NCI-H1417 treated with DMSO at 0.1 percent for 48 hours (cell line): Measurements from ENCODE around the gene POLR2E.

Experiments used
- DNase-seq: peaks from one replicate; lab custom pipeline; 2025; lab: John Stamatoyannopoulos, UW

The POLR2E gene

GRCh38 chr19:1079566-1080111 is 15.5 kb downstream of the POLR2E start:
- DNase-seq = no peak

- DNase-seq = no peak
Observed at GRCh38 chr19:1076951-1077350, 18.2 kb downstream of the POLR2E start.

DNA sequence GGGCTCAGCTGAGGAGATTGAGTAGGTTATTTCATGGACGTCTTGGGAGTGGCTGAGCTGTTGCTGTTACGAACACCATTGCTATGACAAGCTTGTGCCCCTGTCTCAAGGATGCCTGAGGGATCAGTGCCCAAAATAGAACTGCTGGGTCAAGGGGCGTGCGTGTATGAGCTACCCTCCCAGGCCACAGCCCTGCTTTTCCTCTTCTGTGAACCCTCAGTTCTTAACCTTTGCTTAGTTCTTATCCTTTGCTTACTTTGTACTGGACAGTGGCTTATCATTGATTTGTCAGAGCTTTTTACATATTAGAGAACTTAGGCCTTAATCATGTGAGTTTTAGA is 19.2 kb downstream of the POLR2E start:
- DNase-seq = no peak

- peak; percentile 92 for DNase-seq
Observed at GRCh38 chr19:1074544-1075283, 20.5 kb downstream of the POLR2E start.

DNA sequence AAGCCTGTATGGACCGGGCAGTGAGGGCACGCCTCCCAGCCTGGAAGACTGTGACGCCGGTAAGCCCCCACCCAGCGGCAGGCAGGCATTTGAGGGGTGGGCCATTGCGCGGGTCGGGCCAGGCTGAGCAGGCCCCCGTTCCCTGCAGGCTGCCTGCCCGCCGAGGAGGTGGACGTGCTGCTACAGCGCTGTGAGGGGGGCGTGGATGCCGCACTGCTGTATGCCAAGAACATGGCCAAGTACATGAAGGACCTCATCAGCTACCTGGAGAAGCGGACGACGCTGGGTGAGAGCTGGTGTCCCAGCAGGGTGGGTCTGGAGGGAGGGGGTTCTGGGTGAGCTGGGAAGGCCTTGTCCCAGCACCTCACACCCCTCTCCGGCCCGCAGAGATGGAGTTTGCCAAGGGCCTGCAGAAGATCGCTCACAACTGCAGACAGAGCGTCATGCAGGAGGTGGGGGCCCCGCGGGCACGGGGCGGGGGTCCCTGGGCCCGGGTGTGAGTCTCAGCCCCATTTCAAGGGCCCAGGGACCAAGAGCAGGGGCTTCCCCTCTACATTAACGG is 21.1 kb downstream of the POLR2E start:
- no peak for DNase-seq

DNA sequence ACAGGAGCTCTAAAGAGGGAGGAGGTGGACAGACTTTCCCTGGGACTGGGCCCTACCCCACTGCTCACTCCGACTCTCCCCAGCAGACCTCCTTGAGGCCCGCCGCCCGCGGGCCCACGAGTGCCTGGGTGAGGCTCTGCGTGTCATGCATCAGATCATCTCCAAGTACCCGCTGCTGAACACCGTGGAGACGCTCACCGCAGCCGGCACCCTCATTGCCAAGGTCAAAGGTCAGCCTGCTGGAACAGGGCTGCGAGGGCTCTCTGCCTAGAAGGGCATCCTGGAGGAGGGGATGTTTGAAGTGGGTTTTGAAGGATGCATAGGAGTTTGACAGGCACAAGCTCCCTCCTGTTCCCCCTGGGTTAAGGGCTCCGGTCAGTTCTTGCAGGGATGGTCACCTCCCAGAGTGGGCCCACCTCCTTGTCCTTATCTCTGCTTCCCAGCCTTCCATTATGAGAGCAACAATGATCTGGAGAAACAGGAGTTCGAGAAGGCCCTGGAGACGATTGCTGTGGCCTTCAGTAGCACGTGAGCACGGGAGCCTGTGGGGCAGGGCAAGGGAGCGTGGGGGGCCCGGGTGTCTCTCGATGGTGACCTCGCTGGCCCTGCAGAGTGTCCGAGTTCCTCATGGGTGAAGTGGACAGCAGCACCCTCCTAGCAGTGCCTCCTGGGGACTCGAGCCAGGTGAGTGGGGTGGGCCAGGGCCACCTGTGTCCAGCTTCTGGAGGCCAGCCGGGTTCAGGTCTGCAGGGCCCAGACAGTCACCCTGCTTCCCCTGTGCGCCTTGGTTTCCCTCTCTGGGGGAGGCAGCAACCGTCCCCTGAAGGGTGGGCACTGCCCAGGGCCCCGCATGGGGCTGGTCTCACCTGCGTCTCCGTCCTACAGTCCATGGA is 21.9 kb downstream of the POLR2E start:
- no peak for DNase-seq

DNA sequence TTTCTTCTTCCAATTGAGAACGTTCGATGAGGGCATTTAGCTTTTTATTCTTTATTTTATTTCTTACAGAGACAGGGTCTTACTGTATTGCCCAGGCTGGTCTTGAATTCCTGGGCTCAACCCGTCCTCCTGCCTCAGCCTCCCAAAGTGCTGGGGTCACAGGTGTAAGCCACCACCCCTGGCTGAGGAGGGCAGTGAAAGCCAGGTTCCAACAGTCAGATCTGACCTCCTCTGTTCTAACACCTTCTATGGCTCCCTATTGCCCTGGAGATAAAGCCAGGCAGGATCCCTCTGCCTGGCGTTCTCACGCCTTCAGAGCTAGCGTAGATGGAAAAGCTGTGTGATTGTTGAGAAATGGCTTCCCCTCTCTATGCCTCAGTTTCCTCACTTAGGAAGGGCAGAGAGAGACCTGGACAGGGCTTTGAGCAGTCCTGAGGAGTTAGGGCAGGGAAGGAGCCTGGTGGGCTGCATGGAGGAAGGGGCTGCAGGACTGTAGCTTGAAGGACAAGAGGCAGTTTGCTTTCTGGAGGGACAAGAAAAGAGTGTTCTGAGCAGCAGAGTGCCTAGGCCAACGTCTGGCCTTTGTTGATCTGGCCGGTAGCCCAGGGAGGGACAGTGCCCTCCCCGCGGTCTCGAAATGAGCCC is 22.7 kb downstream of the POLR2E start:
- DNase-seq = no peak

GRCh38 chr19:1070931-1071791 is 24.0 kb downstream of the POLR2E start:
- DNase-seq = no peak

- no peak for DNase-seq
Observed at GRCh38 chr19:1070576-1070930, 24.6 kb downstream of the POLR2E start.

DNA sequence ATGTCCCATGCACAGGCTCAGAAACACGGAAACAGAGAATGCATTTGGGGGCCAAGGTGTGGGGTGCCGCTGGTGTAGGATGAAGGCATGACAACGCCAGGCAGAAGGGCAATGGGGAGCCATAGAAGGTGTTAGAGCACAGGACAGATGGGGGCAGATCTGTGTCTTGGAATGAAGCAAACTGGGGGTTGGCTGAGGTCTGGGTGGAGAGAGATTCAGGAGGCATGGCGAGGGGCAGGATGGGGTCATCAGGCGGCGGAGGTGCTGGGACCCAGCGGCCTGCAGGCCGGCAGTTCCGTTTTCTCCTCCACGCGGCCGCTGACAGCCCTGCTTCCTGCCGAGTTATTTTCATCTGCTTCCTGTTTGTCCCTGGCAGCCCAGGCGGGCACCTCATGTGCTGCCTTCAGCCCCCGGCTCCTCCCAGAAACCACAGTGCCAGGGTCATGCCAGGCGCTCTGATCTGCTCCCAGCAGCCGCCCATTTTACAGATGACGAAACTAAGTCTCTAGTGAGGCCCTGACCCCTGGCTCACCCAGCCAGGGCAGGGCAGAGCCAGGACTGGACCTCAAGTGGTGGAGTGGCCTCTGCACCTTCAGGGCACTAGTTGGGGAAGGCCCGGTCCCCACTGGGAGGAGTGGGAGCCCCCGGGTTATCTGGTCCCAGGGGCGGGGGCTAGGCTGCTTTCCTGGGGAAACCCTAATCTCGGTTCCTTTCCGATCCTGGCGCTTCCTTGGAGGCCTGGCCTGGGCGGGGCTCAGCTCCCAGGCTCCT is 26.0 kb downstream of the POLR2E start:
- DNase-seq = no peak

GRCh38 chr19:1068009-1069001 is 26.9 kb downstream of the POLR2E start:
- no peak for DNase-seq

- DNase-seq = no peak
Observed at GRCh38 chr19:1067341-1067957, 27.7 kb downstream of the POLR2E start.

DNA sequence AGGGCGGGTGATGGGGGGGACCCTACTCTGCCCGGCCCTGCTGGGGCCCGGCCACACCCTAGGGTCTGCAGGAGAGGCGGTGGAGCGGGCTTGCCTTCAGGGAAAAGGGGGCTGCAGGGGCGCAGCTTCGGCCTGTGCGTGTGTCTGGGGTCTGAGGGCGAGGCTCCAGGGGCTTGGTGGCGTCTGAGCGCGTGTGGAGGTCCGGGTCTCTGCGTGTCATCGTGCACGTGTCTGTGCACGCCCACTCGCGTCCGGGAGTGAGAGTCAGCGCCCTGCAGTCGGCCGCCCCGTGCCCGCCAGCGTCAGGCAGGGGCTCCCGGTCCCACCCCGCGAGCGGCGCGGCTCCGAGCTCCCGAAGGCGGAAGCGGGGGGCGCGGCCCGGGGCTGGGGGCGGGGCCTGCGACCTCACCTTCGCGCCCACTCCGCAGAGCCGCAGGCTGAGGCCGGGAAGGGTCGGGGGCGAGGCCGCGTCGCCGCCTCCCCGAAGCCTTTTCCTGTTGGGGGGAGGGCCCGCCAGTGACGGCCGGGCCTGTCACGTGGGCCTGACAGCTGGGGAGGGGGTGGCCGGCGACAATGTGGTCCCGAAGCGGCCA is 28.3 kb downstream of the POLR2E start, which contains the start of gene ARHGAP45:
Gene ARHGAP45 (plus strand): TSS at position 420 of the 593 bp plus-strand sequence. CDS start 239 bp downstream, outside the sequence.
- no peak for DNase-seq

DNA sequence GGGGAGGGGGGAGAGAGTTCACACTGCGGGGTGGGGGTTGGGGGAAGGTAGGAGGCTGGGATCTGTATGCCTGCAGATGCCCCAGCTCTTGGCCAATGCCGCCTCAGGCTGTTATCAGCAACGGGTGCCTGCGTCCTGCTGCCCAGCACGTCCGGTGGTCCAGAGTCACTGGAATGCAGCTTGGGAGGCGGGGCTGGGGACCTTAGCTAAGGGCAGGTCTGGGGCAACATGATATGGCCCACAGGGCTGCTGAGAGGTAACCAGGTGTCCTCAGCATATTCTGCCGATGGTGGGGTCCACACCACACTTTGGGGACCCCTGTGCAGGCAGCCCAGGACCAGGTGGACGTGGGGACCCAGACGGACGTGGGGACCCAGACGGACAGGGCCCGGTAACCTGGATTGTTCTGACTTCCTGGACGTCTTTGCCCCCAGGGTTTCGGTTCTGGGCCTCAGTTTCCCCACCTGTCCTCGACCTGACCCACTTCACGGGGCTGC is 28.9 kb downstream of the POLR2E start:
- DNase-seq = no peak

- no peak for DNase-seq
Observed at GRCh38 chr19:1065606-1066109, 29.5 kb downstream of the POLR2E start.

GRCh38 chr19:1064661-1065605 is 30.2 kb downstream of the POLR2E start:
- DNase-seq = no peak
